Endothelial cell of umbilical vein (primary cell): Measurements from ENCODE around the gene ANKIB1. TPM values are rescaled to one million over a fixed set of nuclear protein-coding genes. Genes with fewer than 3 reads are reported as not detected.

Experiments used
- BruUV-seq: library from RNA; stranded (reverse); fragments of 400-500 nt; replicated peaks from 2 replicates; lab custom pipeline; 2021; lab: Mats Ljungman, UMichigan
- CTCF ChIA-PET: fragments of 300-600, 350-600 bp; sonication (Branson Sonifier 250); formaldehyde crosslinking; loops from one replicate; lab custom pipeline; 2021; ENCODE audit warnings: antibody characterized with exemption, inconsistent platforms; lab: Charles Lee
- POLR2A ChIA-PET: fragments of 300-600, 350-600 bp; sonication (Branson Sonifier 250); formaldehyde crosslinking; loops from one replicate; lab custom pipeline; 2021; ENCODE audit warnings: antibody characterized with exemption, inconsistent platforms; lab: Charles Lee
- DNase-seq: peaks from one replicate; pipeline ENCODE4 v3.0.0-alpha.2; 2011; ENCODE audit warnings: low read depth, low spot score
- FAIRE-seq: peaks from 2 replicates; lab custom pipeline; 2011; peaks lifted over from hg19 to GRCh38; lab: Jason Lieb, UNC
- H2AFZ ChIP-seq: 2 replicates; pipeline ENCODE4 v1.6.0; 2012; ENCODE audit warnings: low read depth, low read length, control low read depth, inconsistent platforms
- H3K27ac ChIP-seq: 2 replicates; pipeline ENCODE4 v1.5.1; 2011; ENCODE audit warnings: low read depth, mild to moderate bottlenecking, control low read depth, low read length, moderate library complexity; ENCODE audit not compliant: insufficient read depth
- H3K27me3 ChIP-seq, 2 experiments: 2 replicates each; pipeline versions ENCODE4 v1.6.0 to v1.6.1; 2011; ENCODE audit warnings: low read length in 2 of 2, mixed read lengths in 1 of 2; ENCODE audit not compliant: control insufficient read depth in 2 of 2, insufficient read depth in 2 of 2
- H3K36me3 ChIP-seq, 2 experiments: 2 replicates in 1 of 2; 3 replicates in 1 of 2; pipeline ENCODE4 v1.5.1; 2011; ENCODE audit warnings: low read length in 2 of 2, mild to moderate bottlenecking in 1 of 2, moderate library complexity in 1 of 2; ENCODE audit not compliant: control insufficient read depth in 2 of 2, insufficient read depth in 2 of 2; ENCODE audit errors: extremely low read depth in 1 of 2
- H3K4me1 ChIP-seq: 3 replicates; pipeline ENCODE4 v1.5.1; 2011; ENCODE audit warnings: mild to moderate bottlenecking, low read length; ENCODE audit not compliant: control insufficient read depth, insufficient read depth; ENCODE audit errors: extremely low read depth
- H3K4me2 ChIP-seq: 2 replicates; pipeline ENCODE4 v1.6.1; 2011; ENCODE audit warnings: low read length, control low read depth, mixed read lengths; ENCODE audit not compliant: insufficient read depth
- H3K4me3 ChIP-seq, 3 experiments: fragments of 200-600 bp in 1 of 3; sonication (generic), shearing (Covaris generic) in 1 of 3; replicated peaks in 1 of 3; 2 replicates each; pipeline ENCODE4 v1.5.1; 2011 to 2016; ENCODE audit warnings: control low read depth in 3 of 3, low read length in 3 of 3, mild to moderate bottlenecking in 2 of 3, inconsistent platforms in 1 of 3, low read depth in 1 of 3, moderate library complexity in 1 of 3; ENCODE audit not compliant: insufficient read depth in 1 of 3
- H3K79me2 ChIP-seq: 2 replicates; pipeline ENCODE4 v1.6.0; 2012; ENCODE audit warnings: low read length, inconsistent platforms; ENCODE audit not compliant: control insufficient read depth, insufficient read depth
- H3K9ac ChIP-seq: replicated peaks from 2 replicates; pipeline ENCODE3; 2011; ENCODE audit warnings: low read length, control low read depth; ENCODE audit not compliant: insufficient read depth; ENCODE audit errors: extremely low read depth
- H3K9me1 ChIP-seq: replicated peaks from 3 replicates; pipeline ENCODE4 v1.6.0; 2011; ENCODE audit warnings: mild to moderate bottlenecking, low read length; ENCODE audit not compliant: control insufficient read depth, insufficient read depth; ENCODE audit errors: extremely low read depth
- H3K9me3 ChIP-seq: replicated peaks from 2 replicates; pipeline ENCODE4 v1.5.1; 2012; ENCODE audit warnings: low read length, inconsistent platforms; ENCODE audit not compliant: control insufficient read depth, insufficient read depth
- H4K20me1 ChIP-seq: replicated peaks from 2 replicates; pipeline ENCODE3; 2011; ENCODE audit warnings: mild to moderate bottlenecking, low read length; ENCODE audit not compliant: control insufficient read depth, insufficient read depth; ENCODE audit errors: extremely low read depth
- EZH2 ChIP-seq: IDR thresholded peaks from 2 replicates; pipeline ENCODE4 v1.6.1; 2012; ENCODE audit warnings: borderline replicate concordance, low read depth, mild to moderate bottlenecking, moderate library complexity, low read length, inconsistent platforms; ENCODE audit not compliant: severe bottlenecking
- FOS ChIP-seq: IDR thresholded peaks from 2 replicates; pipeline ENCODE4 v1.6.1; 2011; ENCODE audit warnings: mild to moderate bottlenecking, low read length, moderate library complexity, borderline replicate concordance; ENCODE audit not compliant: insufficient read depth
- GATA2 ChIP-seq: IDR thresholded peaks from 2 replicates; pipeline ENCODE4 v1.7.0; 2011; ENCODE audit warnings: low read depth, mild to moderate bottlenecking, moderate library complexity, mixed read lengths, low read length; ENCODE audit not compliant: insufficient read length, insufficient read depth
- JUN ChIP-seq: IDR thresholded peaks from 2 replicates; pipeline ENCODE4 v1.6.1; 2011; ENCODE audit warnings: borderline replicate concordance, low read depth; ENCODE audit not compliant: insufficient read length, insufficient read depth
- MYC ChIP-seq: IDR thresholded peaks from one replicate; pipeline ENCODE4 v1.6.1; 2011; ENCODE audit warnings: mild to moderate bottlenecking, low read depth, low read length
- POLR2A ChIP-seq: IDR thresholded peaks from 2 replicates; pipeline ENCODE4 v1.6.1; 2012; ENCODE audit warnings: low read depth, mild to moderate bottlenecking, control low read depth, low read length
- POLR2AphosphoS5 ChIP-seq: IDR thresholded peaks from 2 replicates; pipeline ENCODE4 v1.6.1; 2012; ENCODE audit warnings: low read depth, mild to moderate bottlenecking, control low read depth, low read length, moderate library complexity; ENCODE audit not compliant: insufficient read depth
- dilution Hi-C: fragments of 300-500 bp; cut with MboI; formaldehyde crosslinking; loops from one replicate; pipeline ENCODE4 v1.15.0; 2019; ENCODE audit warnings: low sequenced_read_pairs; ENCODE audit not compliant: extremely low pct_ligation_motif_present
- intact Hi-C: fragments of 100-400 bp; cut with micrococcal nuclease; formaldehyde crosslinking; loops from one replicate; pipeline ENCODE4 v1.10.0; 2022
- polyA plus RNA-seq, 4 experiments: library from polyadenylated mRNA; depleted of rRNA in 3 of 4; stranded (reverse) in 3 of 4; unstranded in 1 of 4; fragments of >200 nt; gene quantifications; 2 replicates each; pipeline versions ENCODE4 v1.2.1 to v1.2.3, GENCODE V29; 2011 to 2012; ENCODE audit warnings: missing spikeins in 1 of 4
- total RNA-seq: library from RNA; stranded (reverse); gene quantifications from 2 replicates; pipeline ENCODE4 v1.2.3, GENCODE V29; 2021
- TF ChIP-seq, protein P1 (sequence below), 2 donors: IDR thresholded peaks; 1 replicate in 1 of 2; 2 replicates in 1 of 2; pipeline ENCODE4 v1.5.1; 2011; ENCODE audit warnings: low read length in 2 of 2, mild to moderate bottlenecking in 2 of 2, moderate library complexity in 2 of 2, control low read depth in 1 of 2, inconsistent platforms in 1 of 2, low read depth in 1 of 2; ENCODE audit not compliant: insufficient read depth in 1 of 2; ENCODE audit errors: extremely low read depth in 1 of 2
- TF ChIP-seq, protein P2 (sequence below): IDR thresholded peaks from 2 replicates; pipeline ENCODE4 v1.6.1; 2011; ENCODE audit not compliant: insufficient read depth, insufficient read length

ANKIB1 gene
- total and polyA plus RNA-seq, 2 donors (not counting 3 experiments of a cell fraction or from before 2014, with no cell fraction given): 16.9 to 56.5 TPM

DNA sequence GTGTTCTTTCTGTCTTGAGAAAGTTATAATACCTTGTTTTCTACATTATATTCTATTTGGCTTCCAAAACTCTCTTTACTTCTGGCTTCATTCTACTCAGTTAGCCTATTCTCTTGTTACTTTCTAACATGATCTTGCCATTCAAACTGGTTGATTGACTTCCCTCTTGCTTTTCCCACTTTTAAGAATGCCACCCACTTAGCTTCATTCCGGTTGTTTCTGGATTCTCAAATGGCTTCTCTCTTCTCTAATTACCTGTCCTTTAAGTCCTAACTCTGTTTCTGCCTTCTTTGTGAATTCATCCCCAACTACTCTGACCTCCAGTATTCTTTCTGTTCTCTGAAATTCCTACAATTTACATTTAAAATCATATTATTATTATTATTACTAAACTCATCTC lies 52.0 kb downstream of the ANKIB1 start:
- H3K9ac ChIP-seq: no peak overlapping the region
- TF ChIP-seq POLR2A (no peak), POLR2AphosphoS5 (no peak), JUN (no peak), MYC (no peak), FOS (no peak), GATA2 (no peak), EZH2 (no peak)
- TF ChIP-seq, protein P1, sequence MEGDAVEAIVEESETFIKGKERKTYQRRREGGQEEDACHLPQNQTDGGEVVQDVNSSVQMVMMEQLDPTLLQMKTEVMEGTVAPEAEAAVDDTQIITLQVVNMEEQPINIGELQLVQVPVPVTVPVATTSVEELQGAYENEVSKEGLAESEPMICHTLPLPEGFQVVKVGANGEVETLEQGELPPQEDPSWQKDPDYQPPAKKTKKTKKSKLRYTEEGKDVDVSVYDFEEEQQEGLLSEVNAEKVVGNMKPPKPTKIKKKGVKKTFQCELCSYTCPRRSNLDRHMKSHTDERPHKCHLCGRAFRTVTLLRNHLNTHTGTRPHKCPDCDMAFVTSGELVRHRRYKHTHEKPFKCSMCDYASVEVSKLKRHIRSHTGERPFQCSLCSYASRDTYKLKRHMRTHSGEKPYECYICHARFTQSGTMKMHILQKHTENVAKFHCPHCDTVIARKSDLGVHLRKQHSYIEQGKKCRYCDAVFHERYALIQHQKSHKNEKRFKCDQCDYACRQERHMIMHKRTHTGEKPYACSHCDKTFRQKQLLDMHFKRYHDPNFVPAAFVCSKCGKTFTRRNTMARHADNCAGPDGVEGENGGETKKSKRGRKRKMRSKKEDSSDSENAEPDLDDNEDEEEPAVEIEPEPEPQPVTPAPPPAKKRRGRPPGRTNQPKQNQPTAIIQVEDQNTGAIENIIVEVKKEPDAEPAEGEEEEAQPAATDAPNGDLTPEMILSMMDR (IDR thresholded peaks at IDR 0.05; ENCODE audit: extremely low read depth in 1 of 2, insufficient read depth in 1 of 2, low read depth in 1 of 2, low read length in 2 of 2): no peak
- TF ChIP-seq, protein P2, sequence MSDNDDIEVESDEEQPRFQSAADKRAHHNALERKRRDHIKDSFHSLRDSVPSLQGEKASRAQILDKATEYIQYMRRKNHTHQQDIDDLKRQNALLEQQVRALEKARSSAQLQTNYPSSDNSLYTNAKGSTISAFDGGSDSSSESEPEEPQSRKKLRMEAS: no peak
- H3K4me1 ChIP-seq: no peaks in the 10 kb centered on the region
- no peaks in the 10 kb centered on the region for H3K36me3 ChIP-seq
- no peaks in the 10 kb centered on the region for H3K9me3 ChIP-seq
- H3K9me1 ChIP-seq: no peaks in the 10 kb centered on the region
- no peak overlapping the region for H3K4me2 ChIP-seq
- ChIA-PET CTCF (no interaction called here), POLR2A (no interaction called here)
- no peaks in the 10 kb centered on the region for H3K27me3 ChIP-seq
- no peak overlapping the region for H3K27ac ChIP-seq
- DNase-seq: no peak
- H2AFZ ChIP-seq: no peak overlapping the region
- dilution Hi-C loops: no loop called here
- no peak overlapping the region for H3K4me3 ChIP-seq
- intact Hi-C loops: no loop called here
- FAIRE-seq: no peak
- no peaks in the 10 kb centered on the region for H3K79me2 ChIP-seq
- BruUV-seq: no TSS peak
- H4K20me1 ChIP-seq: no peaks in the 10 kb centered on the region
